Measurements from ENCODE around the gene MED15. TPM values are rescaled to one million over a fixed set of nuclear protein-coding genes. Genes with fewer than 3 reads are reported as not detected.

MED15 gene
- total and polyA plus RNA-seq, 2 of the 8 experiments (the other 6 are each of a cell fraction or from before 2014, with no cell fraction given), result 28.3 to 57.1 TPM

GRCh38 chr22:20550057-20550817, 42.8 kb downstream of the MED15 start:
- Histone ChIP-seq H3K4me3 (ENCODE audit: extremely low read depth in 1 of 4, insufficient read depth in 2 of 4, low read depth in 3 of 4, low read length in 4 of 4) (no peak overlapping the region), H4K20me1 (replicated peaks in 1 of 2; ENCODE audit: control insufficient read depth in 1 of 2, insufficient read depth in 2 of 2, low read length in 2 of 2) (peaks cover 1 to 14% of the 10 kb centered on the region in 2 experiments), H4K91ac (replicated peaks; ENCODE audit: insufficient read length, low read length) (no peak overlapping the region), H2AFZ (ENCODE audit: low read length) (no peak overlapping the region), H3K23me2 (ENCODE audit: low read depth, low read length) (no peaks in the 10 kb centered on the region), H3K9ac (replicated peaks in 1 of 4; ENCODE audit: extremely low read depth in 1 of 4, low read depth in 3 of 4, low read length in 3 of 4) (no peak overlapping the region), H2BK5ac (ENCODE audit: low read depth, low read length) (0 out of 2 replicates have a peak overlapping the region, but pooled peaks have one; percentile 24), H3K56ac (replicated peaks; ENCODE audit: insufficient read length, low read depth, low read length) (no peak overlapping the region), H3K4me1 (replicated peaks in 1 of 4; ENCODE audit: control insufficient read depth in 3 of 4, insufficient read depth in 4 of 4, low read length in 3 of 4) (peaks cover 2 to 12% (median 5%) of the 10 kb centered on the region in 4 experiments; a peak in 6 of 7 replicates), H2AK5ac (ENCODE audit: low read depth, low read length) (no peak overlapping the region), H3K79me2 (ENCODE audit: control insufficient read depth in 1 of 2, insufficient read depth in 2 of 2, low read length in 2 of 2) (peaks cover 0 to 19% of the 10 kb centered on the region in 2 experiments; a peak in 2 of 4 replicates), H2BK120ac (replicated peaks; ENCODE audit: low read depth, low read length) (no peak overlapping the region), H3K27me3 (replicated peaks in 1 of 4; ENCODE audit: control insufficient read depth in 3 of 4, extremely low read depth in 1 of 4, insufficient read depth in 3 of 4, low read length in 3 of 4) (no peaks in the 10 kb centered on the region), H3K4me2 (ENCODE audit: insufficient read depth in 1 of 2, low read depth in 2 of 2, low read length in 2 of 2) (no peak overlapping the region), H2BK15ac (ENCODE audit: low read length) (no peak overlapping the region), H3K4ac (replicated peaks; ENCODE audit: insufficient read length, low read depth, low read length) (no peak overlapping the region), H4K8ac (ENCODE audit: extremely low read depth, insufficient read depth, low read length) (no peak overlapping the region; the same call in 1 of the 2 replicates), H3K27ac (ENCODE audit: low read depth, low read length) (no peak overlapping the region), H3K36me3 (ENCODE audit: control insufficient read depth in 2 of 4, insufficient read depth in 4 of 4, low read length in 3 of 4) (peaks cover 0 to 13% (median 6%) of the 10 kb centered on the region in 4 experiments; a peak in 6 of 8 replicates), H3K18ac (ENCODE audit: extremely low read depth, low read length) (no peak overlapping the region; the same call in 1 of the 2 replicates), H3K14ac (ENCODE audit: insufficient read length) (no peak overlapping the region), H4K5ac (ENCODE audit: insufficient read length, low read depth, low read length) (no peak overlapping the region), H2BK20ac (ENCODE audit: low read length) (no peak overlapping the region), H2BK12ac (ENCODE audit: low read depth, low read length) (no peak overlapping the region), H3K23ac (ENCODE audit: insufficient read length) (no peak overlapping the region), H3K79me1 (ENCODE audit: low read depth, low read length) (peaks cover 9% of the 10 kb centered on the region), H3K9me3 (ENCODE audit: insufficient read depth in 2 of 2, low read depth in 1 of 2, low read length in 1 of 2) (no peaks in the 10 kb centered on the region)
- CTCF ChIA-PET (ENCODE audit: partially characterized antibody), result interaction anchor here (1.0 to 3.3 kb wide), 3 partner anchors 13 to 132 kb away, joined by 3 to 17 read pairs (median 4); no protein-coding TSS in a partner anchor
- FAIRE-seq (no peak), DNase-seq (ENCODE audit: low read depth in 1 of 2, low spot score in 2 of 2) (no peak)
- POLR2A ChIA-PET (ENCODE audit: partially characterized antibody), result interaction anchor here (1.1 kb wide), 1 partner anchor 53 kb away, joined by 3 read pairs; no protein-coding TSS in a partner anchor
- TF ChIP-seq MAX (IDR thresholded peaks at IDR 0.05) (no peak), TAF7 (optimal IDR thresholded peaks at IDR 0.05; ENCODE audit: borderline replicate concordance, low read depth, low read length) (no peak), CTBP2 (IDR thresholded peaks at IDR 0.05; ENCODE audit: borderline replicate concordance, insufficient read depth, insufficient read length, low read length) (no peak), JUND (IDR thresholded peaks at IDR 0.05; ENCODE audit: low read length) (no peak), RFX5 (IDR thresholded peaks at IDR 0.05; ENCODE audit: borderline replicate concordance, low read depth, low read length) (no peak), SUZ12 (IDR thresholded peaks at IDR 0.05; ENCODE audit: low read length) (no peak)
- WGBS, 2 experiments (ENCODE audit: extremely low coverage in 1 of 2, insufficient coverage in 1 of 2, insufficient read length in 1 of 2, insufficient replicate concordance in 2 of 2, low coverage in 1 of 2, low lambda C conversion rate in 2 of 2, missing lambda C conversion rate in 1 of 2), result 91% methylated on average over 8 of the region's 8 CpGs; no CpG with 5 or more reads in 1 of the 2 experiments

All from H1 (cell line).